Activated CD4-positive, alpha-beta T cell treated with anti-CD3 and anti-CD28 coated beads for 36 hours (primary cell): ENCODE data around the gene PLEKHJ1. TPM values are rescaled to one million over a fixed set of nuclear protein-coding genes. Genes with fewer than 3 reads are reported as not detected.
A peak's percentile ranks its signal among the peaks of the same experiment; 100 is the strongest.

ENCODE experiments used
- ATAC-seq: fragments of 200-7000 bp; cut with Tn5 transposase; one replicate; pipeline ENCODE4 v1.10.0; 2021; ENCODE audit warnings: mild to moderate bottlenecking, moderate library complexity
- CTCF ChIA-PET: fragments of 350-600 bp; sonication (Branson Sonifier 250); formaldehyde crosslinking; loops from one replicate; lab custom pipeline; 2021; ENCODE audit warnings: antibody characterized with exemption; lab: Charles Lee
- POLR2A ChIA-PET: fragments of 350-600 bp; sonication (Branson Sonifier 250); formaldehyde crosslinking; loops from one replicate; lab custom pipeline; 2021; ENCODE audit warnings: antibody characterized with exemption, inconsistent platforms; lab: Charles Lee
- DNase-seq: peaks from one replicate; pipeline ENCODE4 v3.0.0-alpha.2; 2020
- H3K27ac Mint-ChIP-seq: one replicate; pipeline ENCODE4 v1.8.0; 2021; ENCODE audit warnings: mixed read lengths
- H3K27me3 Mint-ChIP-seq: one replicate; pipeline ENCODE4 v1.8.0; 2021; ENCODE audit warnings: mixed read lengths
- H3K36me3 Mint-ChIP-seq: one replicate; pipeline ENCODE4 v1.8.0; 2021; ENCODE audit warnings: low read depth, mixed read lengths
- H3K4me1 Mint-ChIP-seq: one replicate; pipeline ENCODE4 v1.8.0; 2021; ENCODE audit warnings: mixed read lengths
- H3K4me3 Mint-ChIP-seq: one replicate; pipeline ENCODE4 v1.8.0; 2021; ENCODE audit warnings: mild to moderate bottlenecking, moderate library complexity, mixed read lengths
- H3K9me3 Mint-ChIP-seq: one replicate; pipeline ENCODE4 v1.8.0; 2021; ENCODE audit warnings: low read depth, mixed read lengths
- intact Hi-C, 2 experiments: fragments of 100-400 bp; cut with DNase I in 1 of 2; cut with micrococcal nuclease in 1 of 2; formaldehyde crosslinking; loops; one replicate each; pipeline versions ENCODE4 v1.14.2 to v1.15.1; 2022 to 2024; cut with DNase I, micrococcal nuclease
- total RNA-seq, 2 experiments: library from RNA; stranded (reverse); gene quantifications; one replicate each; pipeline ENCODE4 v1.2.3, GENCODE V29; 2021

Gene PLEKHJ1
- total RNA-seq, 2 experiments from 2014 or later = 38.4 to 61.8 TPM

DNA sequence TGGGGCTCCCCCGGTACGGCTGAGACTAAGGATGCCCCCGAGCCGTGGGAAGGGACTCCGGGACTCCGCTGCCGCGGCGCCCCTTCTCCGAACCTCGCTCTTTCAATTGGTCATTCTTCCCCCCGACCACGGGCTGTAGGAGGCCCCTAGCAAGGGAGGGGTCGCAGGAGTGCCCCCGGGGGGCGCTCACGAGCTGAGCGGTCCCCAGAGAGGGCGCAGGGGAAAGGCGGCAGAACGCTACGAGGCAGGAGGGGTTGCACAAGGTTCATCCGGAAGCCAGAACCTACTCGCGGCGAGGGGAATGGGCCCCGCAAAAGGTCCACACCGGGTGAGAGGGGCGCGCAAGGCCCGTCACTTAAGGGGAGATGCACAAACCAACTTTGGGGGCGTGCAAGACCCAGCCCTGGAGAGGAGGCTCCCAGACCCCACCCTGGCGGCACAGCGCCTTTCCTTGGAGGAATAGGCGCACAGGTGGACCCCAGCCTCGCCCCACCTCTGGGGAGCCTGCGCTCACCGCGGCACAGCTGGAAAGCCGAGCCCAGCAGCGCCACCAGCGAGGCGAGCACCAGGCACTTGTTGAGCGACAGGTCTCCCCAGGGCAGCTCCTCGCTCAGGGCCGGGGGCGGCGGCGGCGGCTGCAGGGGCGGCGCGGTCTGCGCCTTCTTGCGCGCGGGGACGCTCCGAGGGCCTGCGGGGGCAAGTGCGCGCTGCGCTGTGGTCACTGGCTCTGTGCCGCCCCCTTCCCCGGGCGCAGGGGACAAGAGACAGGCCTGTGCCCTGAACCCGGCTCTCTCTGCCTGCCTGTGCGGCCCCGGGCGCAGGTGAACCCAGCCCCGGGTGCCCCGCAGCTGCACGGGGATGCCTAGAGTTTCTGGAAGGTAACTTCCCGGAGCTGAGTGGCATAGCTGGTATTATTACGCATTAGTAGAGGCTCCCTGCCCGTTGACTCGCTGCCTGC, 17.3 kb upstream of the PLEKHJ1 start:
- peaks cover 4% of the 10 kb centered on the region for H3K27me3 Mint-ChIP-seq
- intact Hi-C loops = loop anchor here (1.0 to 2.0 kb wide), 3 partner anchors 15 to 37 kb away; no protein-coding TSS in a partner anchor
- peaks cover 3% of the 10 kb centered on the region for H3K36me3 Mint-ChIP-seq
- H3K4me1 Mint-ChIP-seq = peaks cover 24% of the 10 kb centered on the region
- peak; percentile 23 for ATAC-seq
- H3K4me3 Mint-ChIP-seq = peak overlapping the region; percentile 49
- no peaks in the 10 kb centered on the region for H3K9me3 Mint-ChIP-seq
- H3K27ac Mint-ChIP-seq = no peak overlapping the region
- CTCF ChIA-PET = interaction anchor here (0.7 to 1.7 kb wide), 4 partner anchors 14 to 98 kb away, joined by 3 to 6 read pairs (median 4); no protein-coding TSS in a partner anchor
- DNase-seq = peak; percentile 69
- POLR2A ChIA-PET = interaction anchor here (0.7 kb wide), 1 partner anchor 17 kb away, joined by 3 read pairs; no protein-coding TSS in a partner anchor

DNA sequence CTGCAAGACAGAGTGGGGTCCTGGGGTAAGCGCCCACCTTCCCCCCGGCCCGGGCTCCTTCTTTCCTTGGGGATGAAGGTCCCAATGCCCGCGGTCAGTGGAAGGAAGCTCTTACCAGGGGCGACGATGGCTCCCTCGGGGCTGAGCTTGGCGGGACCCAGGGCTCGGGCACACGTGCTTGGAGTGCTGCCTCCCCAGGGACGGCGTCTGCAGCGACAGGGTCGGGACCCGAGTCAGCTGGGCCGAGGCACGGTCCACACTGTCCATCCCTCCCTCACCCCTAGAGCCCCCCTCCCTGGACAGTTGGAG, 16.6 kb upstream of the PLEKHJ1 start:
- POLR2A ChIA-PET = no interaction called here
- peaks cover 18% of the 10 kb centered on the region for H3K4me1 Mint-ChIP-seq
- no peak overlapping the region for H3K27ac Mint-ChIP-seq
- peaks cover 3% of the 10 kb centered on the region for H3K36me3 Mint-ChIP-seq
- intact Hi-C loops = loop anchor here (1.0 to 2.0 kb wide), 3 partner anchors 14 to 38 kb away; no protein-coding TSS in a partner anchor
- CTCF ChIA-PET = interaction anchor here (0.7 to 1.7 kb wide), 4 partner anchors 13 to 140 kb away, joined by 3 to 6 read pairs (median 4); no protein-coding TSS in a partner anchor
- no peaks in the 10 kb centered on the region for H3K9me3 Mint-ChIP-seq
- ATAC-seq (no peak), DNase-seq (no peak)
- peaks cover 4% of the 10 kb centered on the region for H3K27me3 Mint-ChIP-seq
- H3K4me3 Mint-ChIP-seq = peak overlapping the region; percentile 49

DNA sequence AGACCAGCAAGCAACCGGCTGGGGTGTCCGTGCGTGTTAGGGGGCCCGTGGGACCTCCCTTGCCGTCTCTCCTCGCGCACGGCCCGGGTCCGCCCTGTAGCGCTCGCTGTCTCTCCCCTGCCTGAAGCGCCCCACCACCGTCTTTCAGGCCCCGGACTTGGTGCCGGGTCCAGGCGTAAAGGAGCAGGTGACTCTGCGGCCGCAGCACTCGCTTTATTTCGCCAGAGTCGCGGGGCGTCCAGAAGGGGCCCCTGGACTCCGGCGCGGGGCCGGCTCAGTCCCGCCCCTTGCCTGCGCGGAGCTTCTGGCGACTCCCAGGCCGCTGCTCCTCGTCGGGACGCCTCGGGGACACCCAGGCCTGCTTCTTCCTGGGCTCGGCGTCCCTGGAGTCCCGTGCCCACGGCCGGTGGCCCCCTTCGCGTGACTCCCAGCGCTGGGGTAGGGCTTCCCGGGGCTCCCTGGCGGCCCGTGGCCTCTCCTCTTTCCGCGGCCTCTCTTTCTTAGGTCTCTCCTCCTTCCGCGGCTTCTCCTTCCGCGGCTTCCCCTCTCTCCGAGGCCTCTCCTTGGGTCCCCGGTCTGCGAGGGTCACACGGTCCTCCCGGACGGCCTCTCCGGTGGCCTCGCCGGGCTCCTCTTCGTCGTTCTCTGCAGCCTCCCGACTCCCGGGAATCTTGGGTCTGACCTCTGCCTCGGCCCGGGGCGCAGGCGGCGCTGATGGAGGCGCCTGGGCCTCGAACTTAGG, 16.1 kb upstream of the PLEKHJ1 start:
- ATAC-seq = no peak
- DNase-seq = no peak
- ChIA-PET CTCF (interaction anchor here (0.7 to 1.6 kb wide), 3 partner anchors 22 to 141 kb away, joined by 3 to 5 read pairs (median 4); no protein-coding TSS in a partner anchor), POLR2A (no interaction called here)
- Mint-ChIP-seq H3K9me3 (no peaks in the 10 kb centered on the region), H3K27me3 (peaks cover 4% of the 10 kb centered on the region), H3K4me3 (peak overlapping the region; percentile 49), H3K4me1 (peaks cover 14% of the 10 kb centered on the region), H3K36me3 (peaks cover 3% of the 10 kb centered on the region), H3K27ac (no peak overlapping the region)
- intact Hi-C loops = loop anchor here (2.0 kb wide), 2 partner anchors 13 to 17 kb away; no protein-coding TSS in a partner anchor

DNA sequence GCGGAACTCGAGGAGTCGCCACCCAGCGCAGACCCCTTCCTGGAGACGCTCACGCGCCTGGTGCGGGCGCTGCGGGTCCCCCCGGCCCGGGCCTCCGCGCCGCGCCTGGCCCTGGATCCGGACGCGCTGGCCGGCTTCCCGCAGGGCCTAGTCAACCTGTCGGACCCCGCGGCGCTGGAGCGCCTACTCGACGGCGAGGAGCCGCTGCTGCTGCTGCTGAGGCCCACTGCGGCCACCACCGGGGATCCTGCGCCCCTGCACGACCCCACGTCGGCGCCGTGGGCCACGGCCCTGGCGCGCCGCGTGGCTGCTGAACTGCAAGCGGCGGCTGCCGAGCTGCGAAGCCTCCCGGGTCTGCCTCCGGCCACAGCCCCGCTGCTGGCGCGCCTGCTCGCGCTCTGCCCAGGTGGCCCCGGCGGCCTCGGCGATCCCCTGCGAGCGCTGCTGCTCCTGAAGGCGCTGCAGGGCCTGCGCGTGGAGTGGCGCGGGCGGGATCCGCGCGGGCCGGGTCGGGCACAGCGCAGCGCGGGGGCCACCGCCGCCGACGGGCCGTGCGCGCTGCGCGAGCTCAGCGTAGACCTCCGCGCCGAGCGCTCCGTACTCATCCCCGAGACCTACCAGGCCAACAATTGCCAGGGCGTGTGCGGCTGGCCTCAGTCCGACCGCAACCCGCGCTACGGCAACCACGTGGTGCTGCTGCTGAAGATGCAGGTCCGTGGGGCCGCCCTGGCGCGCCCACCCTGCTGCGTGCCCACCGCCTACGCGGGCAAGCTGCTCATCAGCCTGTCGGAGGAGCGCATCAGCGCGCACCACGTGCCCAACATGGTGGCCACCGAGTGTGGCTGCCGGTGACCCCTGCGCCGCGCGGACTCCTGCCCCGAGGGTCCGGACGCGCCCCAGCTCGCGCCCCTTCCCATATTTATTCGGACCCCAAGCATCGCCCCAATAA, 15.3 kb upstream of the PLEKHJ1 start:
- H3K27ac Mint-ChIP-seq = no peak overlapping the region
- no peaks in the 10 kb centered on the region for H3K9me3 Mint-ChIP-seq
- peaks cover 11% of the 10 kb centered on the region for H3K4me1 Mint-ChIP-seq
- H3K27me3 Mint-ChIP-seq = peaks cover 4% of the 10 kb centered on the region
- peak; percentile 6 for ATAC-seq
- CTCF ChIA-PET = interaction anchor here (0.7 to 1.6 kb wide), 2 partner anchors 21 to 141 kb away, joined by 3 to 5 read pairs; no protein-coding TSS in a partner anchor
- POLR2A ChIA-PET = interaction anchor here (0.6 kb wide), 1 partner anchor 19 kb away, joined by 3 read pairs; no protein-coding TSS in a partner anchor
- DNase-seq = peak; percentile 49
- no peak overlapping the region for H3K4me3 Mint-ChIP-seq
- intact Hi-C loops = loop anchor here (2.0 kb wide), 2 partner anchors 13 to 17 kb away; no protein-coding TSS in a partner anchor
- H3K36me3 Mint-ChIP-seq = peaks cover 3% of the 10 kb centered on the region

DNA sequence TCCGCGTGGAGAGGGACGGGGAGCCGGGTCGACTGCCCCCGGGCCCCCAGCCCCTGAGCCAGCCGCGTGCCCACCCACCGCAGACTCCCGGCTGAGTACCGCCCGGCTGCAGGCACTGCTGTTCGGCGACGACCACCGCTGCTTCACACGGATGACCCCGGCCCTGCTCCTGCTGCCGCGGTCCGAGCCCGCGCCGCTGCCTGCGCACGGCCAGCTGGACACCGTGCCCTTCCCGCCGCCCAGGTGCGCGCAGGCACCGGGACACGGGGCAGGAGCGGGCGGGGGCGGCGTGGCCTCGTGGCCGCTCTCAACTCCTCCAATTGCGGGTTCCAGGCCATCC, 14.6 kb upstream of the PLEKHJ1 start:
- H3K4me3 Mint-ChIP-seq = no peak overlapping the region
- ChIA-PET CTCF (no interaction called here), POLR2A (interaction anchor here (1.9 kb wide), 1 partner anchor 11 kb away, joined by 11 read pairs; no protein-coding TSS in a partner anchor)

DNA sequence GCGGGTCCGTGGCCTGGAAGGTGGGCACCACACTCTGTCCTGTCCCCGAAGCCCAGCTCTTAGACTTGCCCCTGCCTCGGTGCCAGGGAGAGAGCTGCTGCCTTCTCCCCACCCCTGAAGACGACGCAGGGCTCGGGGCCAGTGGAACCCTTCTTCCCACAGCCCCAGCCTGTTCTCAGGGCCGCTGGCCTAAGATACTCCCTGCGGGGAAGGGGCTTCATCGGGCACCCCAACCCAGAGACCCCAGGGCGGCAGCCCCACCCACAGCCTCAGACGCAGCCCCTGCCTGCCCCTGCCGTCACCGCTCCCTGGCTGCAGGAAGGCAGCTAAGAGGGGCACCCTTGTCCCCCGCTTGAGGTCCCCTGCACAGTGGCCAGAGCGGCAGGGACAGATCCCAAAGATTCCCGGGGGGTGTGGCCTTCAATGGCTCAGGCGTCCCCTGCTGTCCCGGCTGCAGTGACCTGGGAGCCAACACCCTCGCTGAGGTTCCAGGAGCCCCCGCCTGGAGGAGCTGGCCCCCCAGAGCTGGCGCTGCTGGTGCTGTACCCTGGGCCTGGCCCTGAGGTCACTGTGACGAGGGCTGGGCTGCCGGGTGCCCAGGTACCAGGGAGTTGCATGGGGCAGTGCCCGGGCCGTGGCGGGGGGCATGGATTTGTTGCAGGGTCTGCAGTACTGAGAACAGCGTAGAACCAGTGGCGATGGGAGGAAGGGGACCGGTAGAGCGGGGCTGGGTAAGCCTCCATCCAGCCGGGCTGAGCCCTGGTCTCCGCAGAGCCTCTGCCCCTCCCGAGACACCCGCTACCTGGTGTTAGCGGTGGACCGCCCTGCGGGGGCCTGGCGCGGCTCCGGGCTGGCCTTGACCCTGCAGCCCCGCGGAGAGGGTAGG, 14.0 kb upstream of the PLEKHJ1 start:
- intact Hi-C loops = no loop called here
- DNase-seq = no peak
- Mint-ChIP-seq H3K36me3 (peaks cover 9% of the 10 kb centered on the region), H3K27ac (no peak overlapping the region), H3K27me3 (peaks cover 4% of the 10 kb centered on the region), H3K9me3 (no peaks in the 10 kb centered on the region), H3K4me1 (peaks cover 9% of the 10 kb centered on the region), H3K4me3 (no peak overlapping the region)
- CTCF ChIA-PET = interaction anchor here (0.6 kb wide), 1 partner anchor 13 kb away, joined by 3 read pairs; no protein-coding TSS in a partner anchor
- POLR2A ChIA-PET = interaction anchor here (0.6 to 1.9 kb wide), 2 partner anchors 11 to 13 kb away, joined by 4 to 11 read pairs; no protein-coding TSS in a partner anchor
- ATAC-seq = no peak

More for the DNA sequence above, 14.6 kb upstream of the PLEKHJ1 start:
- H3K27me3 Mint-ChIP-seq = peaks cover 4% of the 10 kb centered on the region
- H3K9me3 Mint-ChIP-seq = no peaks in the 10 kb centered on the region
- intact Hi-C loops = no loop called here
- DNase-seq (no peak), ATAC-seq (no peak)
- H3K36me3 Mint-ChIP-seq = peaks cover 6% of the 10 kb centered on the region
- peaks cover 9% of the 10 kb centered on the region for H3K4me1 Mint-ChIP-seq
- H3K27ac Mint-ChIP-seq = no peak overlapping the region

DNA sequence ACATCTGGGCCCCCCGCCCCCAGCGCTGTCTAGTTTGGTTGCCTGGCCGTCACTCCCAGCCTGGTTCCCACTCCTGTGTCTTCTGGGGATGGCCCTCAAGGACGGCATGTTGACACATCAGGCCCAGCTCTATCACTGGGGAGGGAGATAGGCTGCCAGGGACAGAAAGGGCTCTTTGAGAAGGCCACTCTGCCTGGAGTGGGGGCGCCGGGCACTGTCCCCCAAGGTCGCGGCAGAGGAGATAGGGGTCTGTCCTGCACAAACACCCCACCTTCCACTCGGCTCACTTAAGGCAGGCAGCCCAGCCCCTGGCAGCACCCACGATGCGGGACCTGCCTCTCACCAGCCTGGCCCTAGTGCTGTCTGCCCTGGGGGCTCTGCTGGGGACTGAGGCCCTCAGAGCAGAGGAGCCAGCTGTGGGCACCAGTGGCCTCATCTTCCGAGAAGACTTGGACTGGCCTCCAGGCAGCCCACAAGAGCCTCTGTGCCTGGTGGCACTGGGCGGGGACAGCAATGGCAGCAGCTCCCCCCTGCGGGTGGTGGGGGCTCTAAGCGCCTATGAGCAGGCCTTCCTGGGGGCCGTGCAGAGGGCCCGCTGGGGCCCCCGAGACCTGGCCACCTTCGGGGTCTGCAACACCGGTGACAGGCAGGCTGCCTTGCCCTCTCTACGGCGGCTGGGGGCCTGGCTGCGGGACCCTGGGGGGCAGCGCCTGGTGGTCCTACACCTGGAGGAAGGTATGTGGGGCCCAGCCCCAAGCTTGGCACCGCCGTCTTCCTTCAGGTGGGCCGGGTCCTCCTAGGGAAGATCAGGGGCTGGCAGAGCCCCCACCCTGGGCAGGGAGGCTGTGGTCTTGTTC, 13.1 kb upstream of the PLEKHJ1 start, which contains the start of gene AMH:
AMH (plus strand) TSS at position 314 of the 857 bp plus-strand sequence; CDS start at position 324, 10 bp downstream.
- ATAC-seq (peak; percentile 8), DNase-seq (no peak)
- CTCF ChIA-PET = interaction anchor here (0.6 to 0.8 kb wide), 2 partner anchors 14 to 89 kb away, joined by 3 to 4 read pairs; no protein-coding TSS in a partner anchor
- Mint-ChIP-seq H3K4me1 (peaks cover 9% of the 10 kb centered on the region), H3K27ac (no peak within 1 kb of the TSS), H3K4me3 (no peak within 1 kb of the TSS), H3K36me3 (peaks cover 15% of the 10 kb centered on the region), H3K27me3 (peaks cover 4% of the 10 kb centered on the region), H3K9me3 (no peaks in the 10 kb centered on the region)
- intact Hi-C loops = no loop called here
- POLR2A ChIA-PET = interaction anchor here (0.6 to 1.9 kb wide), 3 partner anchors 9 to 12 kb away, joined by 4 to 11 read pairs (median 5); no protein-coding TSS in a partner anchor

DNA sequence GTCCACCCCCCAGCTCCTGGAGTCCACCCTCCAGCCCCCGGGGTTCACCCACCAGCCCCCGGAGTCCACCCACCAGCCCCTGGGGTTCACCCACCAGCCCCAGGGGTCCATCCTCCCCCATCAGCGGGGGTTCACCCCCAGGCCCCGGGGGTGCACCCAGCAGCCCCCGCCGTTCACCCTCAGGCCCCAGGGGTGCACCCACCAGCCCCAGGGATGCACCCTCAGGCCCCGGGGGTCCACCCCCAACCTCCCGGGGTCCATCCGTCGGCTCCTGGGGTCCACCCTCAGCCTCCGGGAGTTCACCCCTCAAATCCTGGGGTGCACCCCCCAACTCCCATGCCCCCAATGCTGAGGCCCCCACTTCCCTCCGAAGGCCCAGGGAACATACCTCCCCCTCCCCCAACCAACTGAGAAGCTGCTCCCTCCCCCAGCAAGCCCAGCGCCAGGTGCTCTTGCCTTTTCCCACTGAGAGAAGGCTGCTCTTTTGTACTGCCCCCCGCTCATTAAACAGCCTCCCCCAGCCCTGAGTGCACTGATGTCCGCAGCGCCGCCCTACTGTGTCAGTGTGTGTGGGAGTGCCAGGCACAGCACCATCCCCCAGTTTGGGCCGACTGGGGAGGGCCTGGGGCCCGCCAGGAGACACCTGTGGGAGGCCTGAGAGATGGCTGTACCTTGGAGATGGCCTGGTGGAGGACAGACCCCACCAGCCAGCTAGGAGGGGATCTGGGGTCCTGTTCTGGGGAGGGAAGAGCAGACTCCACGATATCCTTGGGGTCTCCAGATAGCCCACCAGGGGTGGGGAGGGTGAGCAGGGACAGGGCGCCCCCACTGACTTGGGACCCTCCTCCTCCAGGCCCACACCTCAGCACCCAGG, 12.2 kb upstream of the PLEKHJ1 start:
- H3K4me3 Mint-ChIP-seq = no peak overlapping the region
- POLR2A ChIA-PET = interaction anchor here (0.5 to 1.0 kb wide), 5 partner anchors 9 to 504 kb away, joined by 3 to 5 read pairs (median 3); no protein-coding TSS in a partner anchor
- peaks cover 20% of the 10 kb centered on the region for H3K36me3 Mint-ChIP-seq
- no peaks in the 10 kb centered on the region for H3K9me3 Mint-ChIP-seq
- DNase-seq (no peak), ATAC-seq (no peak)
- intact Hi-C loops = no loop called here
- H3K27ac Mint-ChIP-seq = no peak overlapping the region
- H3K27me3 Mint-ChIP-seq = peaks cover 2% of the 10 kb centered on the region
- CTCF ChIA-PET = interaction anchor here (0.8 kb wide), 1 partner anchor 89 kb away, joined by 4 read pairs; no protein-coding TSS in a partner anchor
- peaks cover 5% of the 10 kb centered on the region for H3K4me1 Mint-ChIP-seq
